ENCODE data around the gene NDUFA11. TPM values are rescaled to one million over a fixed set of nuclear protein-coding genes. Genes with fewer than 3 reads are reported as not detected.

Gene NDUFA11
- total and polyA plus RNA-seq, 9 of the 15 experiments (the other 6 are each of a cell fraction or from before 2014, with no cell fraction given), result 63.3 to 486 (median 274) TPM

- TF ChIP-seq KLF13 (tag; IDR thresholded peaks at IDR 0.05; ENCODE audit: borderline replicate concordance, low read depth) (no peak), ESRRB (CRISPR knock-in tag; IDR thresholded peaks at IDR 0.05; ENCODE audit: borderline replicate concordance) (no peak), PRPF4 (IDR thresholded peaks at IDR 0.05; ENCODE audit: insufficient read depth, low read depth, low read length, poor library complexity, severe bottlenecking) (no peak), POLR2H (tag; IDR thresholded peaks at IDR 0.05; ENCODE audit: low read depth) (no peak), IRF9 (tag; IDR thresholded peaks at IDR 0.05) (no peak)
Observed at GRCh38 chr19:5926641-5927440, 23.3 kb upstream of the NDUFA11 start (continued).

- H3K9ac ChIP-seq (ENCODE audit: insufficient read depth in 1 of 2, low read depth in 2 of 2, low read length in 2 of 2), result no peak overlapping the region
- peaks cover 0 to 8% of the 10 kb centered on the region in 2 experiments; a peak in 1 of 5 replicates for H3K4me1 ChIP-seq (replicated peaks in 1 of 2; ENCODE audit: control insufficient read depth in 2 of 2, insufficient read depth in 2 of 2, low read length in 2 of 2)
- no peak overlapping the region for H2AFZ ChIP-seq (ENCODE audit: low read depth, low read length)
- intact Hi-C loops (cut with micrococcal nuclease) (no loop called here), in situ Hi-C loops (cut with MboI) (no loop called here)
- no peak overlapping the region for H3K4me3 ChIP-seq
- H3K36me3 ChIP-seq (ENCODE audit: control insufficient read depth, insufficient read depth, low read length), result peaks cover 97% of the 10 kb centered on the region; the same call in 2 of the 3 replicates
- no peaks in the 10 kb centered on the region; the same call in 2 of the 3 replicates for H3K79me2 ChIP-seq (ENCODE audit: control insufficient read depth, insufficient read depth, low read length)
- H3K27me3 ChIP-seq (ENCODE audit: control insufficient read depth in 2 of 2, insufficient read depth in 2 of 2, low read length in 2 of 2), result no peaks in the 10 kb centered on the region
- H3K4me2 ChIP-seq (ENCODE audit: insufficient read depth, low read length), result no peak overlapping the region
- 93% methylated on average over 18 of the region's 18 CpGs for WGBS (ENCODE audit: insufficient coverage, low coverage, missing lambda C conversion rate)
- CTCF ChIA-PET (ENCODE audit: low intra/inter-chr PET ratio), result no interaction called here
- no peak for DNase-seq (ENCODE audit: extremely low read depth in 1 of 4, low spot score in 3 of 4)
- BruUV-seq (replicated peaks), result no TSS peak
- no peak for FAIRE-seq
- no peaks in the 10 kb centered on the region for H3K9me3 ChIP-seq (replicated peaks; ENCODE audit: control insufficient read depth, insufficient read depth, low read depth, low read length)
- POLR2A ChIA-PET, result interaction anchor here (0.5 to 1.9 kb wide), 3 partner anchors 12 to 23 kb away, joined by 3 to 5 read pairs (median 3); partner anchors contain the start of gene NDUFA11
- no peaks in the 10 kb centered on the region for H3K9me1 ChIP-seq (ENCODE audit: control insufficient read depth, insufficient read depth, low read length)
- no peak for ATAC-seq
- no peaks in the 10 kb centered on the region for H4K20me1 ChIP-seq (replicated peaks; ENCODE audit: control insufficient read depth, insufficient read depth, low read length)
- H3K27ac ChIP-seq (ENCODE audit: extremely low read depth, low read depth, low read length), result no peak overlapping the region
- no peak for TF ChIP-seq ZNF282 (CRISPR knock-in tag; IDR thresholded peaks at IDR 0.05)
- TF ChIP-seq, protein P1, sequence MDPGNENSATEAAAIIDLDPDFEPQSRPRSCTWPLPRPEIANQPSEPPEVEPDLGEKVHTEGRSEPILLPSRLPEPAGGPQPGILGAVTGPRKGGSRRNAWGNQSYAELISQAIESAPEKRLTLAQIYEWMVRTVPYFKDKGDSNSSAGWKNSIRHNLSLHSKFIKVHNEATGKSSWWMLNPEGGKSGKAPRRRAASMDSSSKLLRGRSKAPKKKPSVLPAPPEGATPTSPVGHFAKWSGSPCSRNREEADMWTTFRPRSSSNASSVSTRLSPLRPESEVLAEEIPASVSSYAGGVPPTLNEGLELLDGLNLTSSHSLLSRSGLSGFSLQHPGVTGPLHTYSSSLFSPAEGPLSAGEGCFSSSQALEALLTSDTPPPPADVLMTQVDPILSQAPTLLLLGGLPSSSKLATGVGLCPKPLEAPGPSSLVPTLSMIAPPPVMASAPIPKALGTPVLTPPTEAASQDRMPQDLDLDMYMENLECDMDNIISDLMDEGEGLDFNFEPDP (CRISPR knock-in tag; IDR thresholded peaks at IDR 0.05), result no peak
- TF ChIP-seq SMC3 (conservative IDR thresholded peaks at IDR 0.05; ENCODE audit: insufficient read depth, low read depth, low read length), result no peak
- no peak for TF ChIP-seq MCM5 (IDR thresholded peaks at IDR 0.05; ENCODE audit: low read depth)
- no peak for TF ChIP-seq TFAM (CRISPR knock-in tag; conservative IDR thresholded peaks at IDR 0.05)
- TF ChIP-seq, protein P2, sequence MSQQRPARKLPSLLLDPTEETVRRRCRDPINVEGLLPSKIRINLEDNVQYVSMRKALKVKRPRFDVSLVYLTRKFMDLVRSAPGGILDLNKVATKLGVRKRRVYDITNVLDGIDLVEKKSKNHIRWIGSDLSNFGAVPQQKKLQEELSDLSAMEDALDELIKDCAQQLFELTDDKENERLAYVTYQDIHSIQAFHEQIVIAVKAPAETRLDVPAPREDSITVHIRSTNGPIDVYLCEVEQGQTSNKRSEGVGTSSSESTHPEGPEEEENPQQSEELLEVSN (IDR thresholded peaks at IDR 0.05; ENCODE audit: borderline replicate concordance in 1 of 2, extremely low read depth in 1 of 2, insufficient read depth in 1 of 2, insufficient read length in 1 of 2, low read depth in 1 of 2, low read length in 1 of 2, poor library complexity in 1 of 2, severe bottlenecking in 1 of 2), result no peak
- TF ChIP-seq PCBP2 (IDR thresholded peaks at IDR 0.05; ENCODE audit: low read depth, low read length, poor library complexity, severe bottlenecking), result no peak
- no peak for TF ChIP-seq BRD9 (IDR thresholded peaks at IDR 0.05; ENCODE audit: low read depth, partially characterized antibody)
Observed at GRCh38 chr19:5925830-5926427, 22.3 kb upstream of the NDUFA11 start.

Data from K562 (cell line).